ENCODE measurements around the gene RNASEH2C. TPM values are rescaled to one million over a fixed set of nuclear protein-coding genes. Genes with fewer than 3 reads are reported as not detected.
A peak's percentile ranks its signal among the peaks of the same experiment; 100 is the strongest.
"Not testable (repeated sequence)": the region's sequence is repeated elsewhere in the genome, so short reads cannot be mapped to it uniquely, and the experiment has no call there.

RNASEH2C gene
- total RNA-seq = 100 to 1,000 TPM in 1 of 2 experiments, 10 to 100 TPM in 1; 90.5 to 109 TPM

GRCh38 chr11:65720211-65720934 lies at the start of gene RNASEH2C:
Gene RNASEH2C, minus strand, starts transcription at chr11:65720798. Its CDS starts 40 bp downstream, at chr11:65720758.
- CTCF ChIA-PET = interaction anchor here (0.9 to 5.0 kb wide), 15 partner anchors 9 to 332 kb away, joined by 3 to 37 read pairs (median 5); partner anchors contain the start of genes KAT5, PCNX3, SF3B2 and SNX32
- Mint-ChIP-seq H3K9me3 (ENCODE audit: low read depth) (no peaks in the 10 kb centered on the region), H3K27ac (peak within 1 kb of the TSS; percentile 85), H3K27me3 (no peaks in the 10 kb centered on the region), H3K4me1 (peaks cover 33% of the 10 kb centered on the region), H3K36me3 (peaks cover 31% of the 10 kb centered on the region), H3K4me3 (peak within 1 kb of the TSS; percentile 98)
- DNase-seq = peak; percentile 88
- peak; percentile 94 for ATAC-seq

- not testable (repeated sequence) for H3K36me3 Mint-ChIP-seq; H3K4me3 Mint-ChIP-seq; H3K4me1 Mint-ChIP-seq; DNase-seq; H3K9me3 Mint-ChIP-seq (ENCODE audit: low read depth); H3K27ac Mint-ChIP-seq; H3K27me3 Mint-ChIP-seq; ATAC-seq
- CTCF ChIA-PET = interaction anchor here (0.9 to 2.8 kb wide), 4 partner anchors 12 to 221 kb away, joined by 3 to 13 read pairs (median 4); partner anchors contain the start of gene AP5B1
These were observed 47.2 kb upstream of the RNASEH2C start for GRCh38 chr11:65767806-65768205.

- H3K9me3 Mint-ChIP-seq (ENCODE audit: low read depth) = no peaks in the 10 kb centered on the region
- peaks cover 8% of the 10 kb centered on the region for H3K4me1 Mint-ChIP-seq
- no peak overlapping the region for H3K27ac Mint-ChIP-seq
- peaks cover 3% of the 10 kb centered on the region for H3K27me3 Mint-ChIP-seq
- DNase-seq = no peak
- no peaks in the 10 kb centered on the region for H3K36me3 Mint-ChIP-seq
- no peak overlapping the region for H3K4me3 Mint-ChIP-seq
- ATAC-seq = no peak
- CTCF ChIA-PET = interaction anchor here (0.9 to 2.8 kb wide), 6 partner anchors 13 to 221 kb away, joined by 3 to 13 read pairs (median 4); partner anchors contain the start of genes AP5B1 and RNASEH2C
These were observed 46.8 kb upstream of the RNASEH2C start for GRCh38 chr11:65767406-65767805.

GRCh38 chr11:65766535-65766934 lies 45.9 kb upstream of the RNASEH2C start:
- H3K27me3 Mint-ChIP-seq = peaks cover 3% of the 10 kb centered on the region
- peaks cover 8% of the 10 kb centered on the region for H3K4me1 Mint-ChIP-seq
- no peaks in the 10 kb centered on the region for H3K36me3 Mint-ChIP-seq
- CTCF ChIA-PET = interaction anchor here (0.9 to 2.8 kb wide), 6 partner anchors 14 to 222 kb away, joined by 3 to 13 read pairs (median 4); partner anchors contain the start of genes AP5B1 and RNASEH2C
- ATAC-seq (no peak), DNase-seq (no peak)
- H3K27ac Mint-ChIP-seq = no peak overlapping the region
- no peak overlapping the region for H3K4me3 Mint-ChIP-seq
- no peaks in the 10 kb centered on the region for H3K9me3 Mint-ChIP-seq (ENCODE audit: low read depth)

GRCh38 chr11:65764434-65764833 lies 43.8 kb upstream of the RNASEH2C start:
- no peak for DNase-seq
- Mint-ChIP-seq H3K36me3 (no peaks in the 10 kb centered on the region), H3K4me1 (peaks cover 5% of the 10 kb centered on the region), H3K9me3 (ENCODE audit: low read depth) (no peaks in the 10 kb centered on the region), H3K27ac (no peak overlapping the region), H3K4me3 (no peak overlapping the region), H3K27me3 (peaks cover 14% of the 10 kb centered on the region)
- no peak for ATAC-seq
- CTCF ChIA-PET = interaction anchor here (1.1 to 2.0 kb wide), 3 partner anchors 12 to 138 kb away, joined by 3 to 7 read pairs (median 5); partner anchors contain the start of gene AP5B1

GRCh38 chr11:65762816-65763215 lies 42.2 kb upstream of the RNASEH2C start:
- CTCF ChIA-PET; H3K4me3 Mint-ChIP-seq; H3K36me3 Mint-ChIP-seq; ATAC-seq; DNase-seq; H3K4me1 Mint-ChIP-seq; H3K27ac Mint-ChIP-seq; H3K9me3 Mint-ChIP-seq (ENCODE audit: low read depth): not testable (repeated sequence)
- H3K27me3 Mint-ChIP-seq = peaks cover 24% of the 10 kb centered on the region

- CTCF ChIA-PET; H3K36me3 Mint-ChIP-seq; H3K4me1 Mint-ChIP-seq; H3K27ac Mint-ChIP-seq; H3K9me3 Mint-ChIP-seq (ENCODE audit: low read depth); DNase-seq; ATAC-seq; H3K4me3 Mint-ChIP-seq: not testable (repeated sequence)
- H3K27me3 Mint-ChIP-seq = peaks cover 28% of the 10 kb centered on the region
These were observed 41.6 kb upstream of the RNASEH2C start for GRCh38 chr11:65762169-65762568.

- CTCF ChIA-PET = interaction anchor here (1.0 to 1.6 kb wide), 3 partner anchors 14 to 35 kb away, joined by 3 to 6 read pairs (median 5); no protein-coding TSS in a partner anchor
- Mint-ChIP-seq H3K27me3 (peaks cover 46% of the 10 kb centered on the region), H3K9me3 (ENCODE audit: low read depth) (no peaks in the 10 kb centered on the region), H3K36me3 (no peaks in the 10 kb centered on the region), H3K4me3 (no peak overlapping the region), H3K4me1 (no peaks in the 10 kb centered on the region), H3K27ac (no peak overlapping the region)
- DNase-seq = no peak
- no peak for ATAC-seq
These were observed 24.5 kb upstream of the RNASEH2C start for GRCh38 chr11:65745049-65745448.

- CTCF ChIA-PET = interaction anchor here (1.0 to 1.6 kb wide), 4 partner anchors 14 to 278 kb away, joined by 3 to 6 read pairs (median 4); no protein-coding TSS in a partner anchor
- Mint-ChIP-seq H3K9me3 (ENCODE audit: low read depth) (no peaks in the 10 kb centered on the region), H3K4me3 (no peak overlapping the region), H3K36me3 (no peaks in the 10 kb centered on the region), H3K27me3 (peaks cover 46% of the 10 kb centered on the region), H3K27ac (no peak overlapping the region), H3K4me1 (no peaks in the 10 kb centered on the region)
- ATAC-seq (no peak), DNase-seq (no peak)
These were observed 24.1 kb upstream of the RNASEH2C start for GRCh38 chr11:65744699-65745042.

- DNase-seq (no peak), ATAC-seq (no peak)
- Mint-ChIP-seq H3K4me1 (no peaks in the 10 kb centered on the region), H3K36me3 (no peaks in the 10 kb centered on the region), H3K9me3 (ENCODE audit: low read depth) (no peaks in the 10 kb centered on the region), H3K4me3 (no peak overlapping the region), H3K27ac (no peak overlapping the region), H3K27me3 (peaks cover 41% of the 10 kb centered on the region)
- CTCF ChIA-PET = interaction anchor here (1.0 to 1.6 kb wide), 4 partner anchors 14 to 278 kb away, joined by 3 to 6 read pairs (median 4); no protein-coding TSS in a partner anchor
These were observed 23.6 kb upstream of the RNASEH2C start for GRCh38 chr11:65744026-65744698.

- ATAC-seq (no peak), DNase-seq (no peak)
- Mint-ChIP-seq H3K4me1 (no peaks in the 10 kb centered on the region), H3K36me3 (no peaks in the 10 kb centered on the region), H3K27ac (no peak overlapping the region), H3K9me3 (ENCODE audit: low read depth) (no peaks in the 10 kb centered on the region), H3K27me3 (peaks cover 37% of the 10 kb centered on the region), H3K4me3 (no peak overlapping the region)
- CTCF ChIA-PET = interaction anchor here (1.4 kb wide), 1 partner anchor 279 kb away, joined by 4 read pairs; no protein-coding TSS in a partner anchor
These were observed 23.1 kb upstream of the RNASEH2C start for GRCh38 chr11:65743681-65744025.

GRCh38 chr11:65742353-65742752 lies 21.8 kb upstream of the RNASEH2C start:
- ATAC-seq = no peak
- Mint-ChIP-seq H3K27ac (no peak overlapping the region), H3K9me3 (ENCODE audit: low read depth) (no peaks in the 10 kb centered on the region), H3K27me3 (peaks cover 36% of the 10 kb centered on the region), H3K36me3 (no peaks in the 10 kb centered on the region), H3K4me1 (no peaks in the 10 kb centered on the region), H3K4me3 (no peak overlapping the region)
- CTCF ChIA-PET = interaction anchor here (1.0 kb wide), 2 partner anchors 27 to 38 kb away, joined by 3 read pairs; no protein-coding TSS in a partner anchor
- DNase-seq = no peak

GRCh38 chr11:65741185-65741584 lies 20.6 kb upstream of the RNASEH2C start:
- Mint-ChIP-seq H3K4me3 (no peak overlapping the region), H3K27ac (no peak overlapping the region), H3K4me1 (no peaks in the 10 kb centered on the region), H3K36me3 (peaks cover 3% of the 10 kb centered on the region), H3K9me3 (ENCODE audit: low read depth) (peaks cover 4% of the 10 kb centered on the region), H3K27me3 (peaks cover 38% of the 10 kb centered on the region)
- ATAC-seq (no peak), DNase-seq (no peak)
- CTCF ChIA-PET = interaction anchor here (1.0 to 1.1 kb wide), 2 partner anchors 39 to 77 kb away, joined by 3 to 4 read pairs; no protein-coding TSS in a partner anchor

Measured in activated CD8-positive, alpha-beta memory T cell treated with anti-CD3 and anti-CD28 coated beads, Interleukin-2, amount 10 ng/mL, durations not matched to agents 7 days and 5 days (primary cell).